Measurements from ENCODE around the gene GPR141.
"Not testable (repeated sequence)": the region's sequence is repeated elsewhere in the genome, so short reads cannot be mapped to it uniquely, and the experiment has no call there.

GPR141 gene

GRCh38 chr7:37686556-37687345 is 3.2 kb downstream of the GPR141 start:
- DNase-seq: no peak

- DNase-seq: no peak
Measured at GRCh38 chr7:37690206-37690605, 6.6 kb downstream of the GPR141 start.

GRCh38 chr7:37694208-37695094 is 10.9 kb downstream of the GPR141 start:
- no peak for DNase-seq

GRCh38 chr7:37698276-37698675 is 14.7 kb downstream of the GPR141 start:
- no peak for DNase-seq

GRCh38 chr7:37698782-37699181 is 15.2 kb downstream of the GPR141 start:
- no peak for DNase-seq

GRCh38 chr7:37701769-37702168 is 18.2 kb downstream of the GPR141 start:
- no peak for DNase-seq

- no peak for DNase-seq
Measured at GRCh38 chr7:37703361-37703760, 19.8 kb downstream of the GPR141 start.

- not testable (repeated sequence) for DNase-seq
Measured at GRCh38 chr7:37704328-37704833, 20.8 kb downstream of the GPR141 start.

GRCh38 chr7:37705976-37706375 is 22.4 kb downstream of the GPR141 start:
- peak in 1 of 3 experiments; percentile 12 for DNase-seq

GRCh38 chr7:37706804-37707203 is 23.2 kb downstream of the GPR141 start:
- DNase-seq: no peak

GRCh38 chr7:37707754-37708485 is 24.4 kb downstream of the GPR141 start:
- DNase-seq: no peak

- DNase-seq: no peak
Measured at GRCh38 chr7:37709631-37710509, 26.3 kb downstream of the GPR141 start.

GRCh38 chr7:37713613-37714012 is 30.0 kb downstream of the GPR141 start:
- DNase-seq: no peak

- no peak for DNase-seq
Measured at GRCh38 chr7:37714606-37715005, 31.0 kb downstream of the GPR141 start.

GRCh38 chr7:37718585-37718984 is 35.0 kb downstream of the GPR141 start:
- DNase-seq: no peak

GRCh38 chr7:37719077-37719476 is 35.5 kb downstream of the GPR141 start:
- no peak for DNase-seq

- DNase-seq: no peak
Measured at GRCh38 chr7:37724732-37725131, 41.2 kb downstream of the GPR141 start.

- no peak for DNase-seq
Measured at GRCh38 chr7:37726016-37726415, 42.5 kb downstream of the GPR141 start.

- no peak for DNase-seq
Measured at GRCh38 chr7:37728747-37729146, 45.2 kb downstream of the GPR141 start.

GRCh38 chr7:37729181-37729580 is 45.6 kb downstream of the GPR141 start:
- DNase-seq: no peak

- DNase-seq: no peak
Measured at GRCh38 chr7:37730501-37730900, 46.9 kb downstream of the GPR141 start.

GRCh38 chr7:37732253-37732652 is 48.7 kb downstream of the GPR141 start:
- peak in 2 of 3 experiments; percentile 23 to 25 for DNase-seq
